ENCODE measurements around the gene SLC6A18.
A peak's percentile ranks its signal among the peaks of the same experiment; 100 is the strongest.
"Not testable (repeated sequence)": the region's sequence is repeated elsewhere in the genome, so short reads cannot be mapped to it uniquely, and the experiment has no call there.

SLC6A18 gene

GRCh38 chr5:1290956-1291355 lies 65.8 kb downstream of the SLC6A18 start:
- DNase-seq (ENCODE audit: low spot score): not testable (repeated sequence)

- DNase-seq (ENCODE audit: low spot score): no peak
Observed at GRCh38 chr5:1291611-1292080, 66.5 kb downstream of the SLC6A18 start.

- no peak for DNase-seq (ENCODE audit: low spot score)
Observed at GRCh38 chr5:1292139-1292538, 67.0 kb downstream of the SLC6A18 start.

GRCh38 chr5:1292846-1293415 lies 67.8 kb downstream of the SLC6A18 start:
- no peak for DNase-seq (ENCODE audit: low spot score)

- DNase-seq (ENCODE audit: low spot score): no peak
Observed at GRCh38 chr5:1293416-1294205, 68.4 kb downstream of the SLC6A18 start.

- DNase-seq (ENCODE audit: low spot score): no peak
Observed at GRCh38 chr5:1294206-1294834, 69.1 kb downstream of the SLC6A18 start.

GRCh38 chr5:1294835-1295649 lies 69.9 kb downstream of the SLC6A18 start, which contains the start of gene TERT:
Gene TERT, minus strand, starts transcription at chr5:1295068. Its CDS starts 79 bp downstream, at chr5:1294989.
- DNase-seq (ENCODE audit: low spot score): peak; percentile 39

- DNase-seq (ENCODE audit: low spot score): no peak
Observed at GRCh38 chr5:1295650-1296037, 70.5 kb downstream of the SLC6A18 start.
